Adipose tissue (tissue), 3 donors: ENCODE results near the gene NFKBIE. TPM values are rescaled to one million over a fixed set of nuclear protein-coding genes. Genes with fewer than 3 reads are reported as not detected.

Experiments used
- H3K27ac ChIP-seq: one replicate; pipeline ENCODE4 v1.5.1; 2013; ENCODE audit warnings: low read depth, low read length
- WGBS, 3 donors: extraction: QIAGEN DNeasy Blood & Tissue Kit; methylation state at CpG; one replicate each; pipeline ENCODE4 v1.1.7; 2013; 5-methylcytosine and 5-hydroxymethylcytosine counted together
- polyA plus RNA-seq, 3 donors: library from polyadenylated mRNA; stranded (reverse); fragments of 200-250 nt; gene quantifications; one replicate each; pipeline ENCODE4 v1.2.3, GENCODE V29; 2013
- donor health status: healthy with polysubstance abuse.
- donor health status: Bipolar disorder and iron deficiency.
- donor health status: healthy.

The NFKBIE gene
- polyA plus RNA-seq, 3 donors = 3.1 to 9.8 (median 4.9) TPM

DNA sequence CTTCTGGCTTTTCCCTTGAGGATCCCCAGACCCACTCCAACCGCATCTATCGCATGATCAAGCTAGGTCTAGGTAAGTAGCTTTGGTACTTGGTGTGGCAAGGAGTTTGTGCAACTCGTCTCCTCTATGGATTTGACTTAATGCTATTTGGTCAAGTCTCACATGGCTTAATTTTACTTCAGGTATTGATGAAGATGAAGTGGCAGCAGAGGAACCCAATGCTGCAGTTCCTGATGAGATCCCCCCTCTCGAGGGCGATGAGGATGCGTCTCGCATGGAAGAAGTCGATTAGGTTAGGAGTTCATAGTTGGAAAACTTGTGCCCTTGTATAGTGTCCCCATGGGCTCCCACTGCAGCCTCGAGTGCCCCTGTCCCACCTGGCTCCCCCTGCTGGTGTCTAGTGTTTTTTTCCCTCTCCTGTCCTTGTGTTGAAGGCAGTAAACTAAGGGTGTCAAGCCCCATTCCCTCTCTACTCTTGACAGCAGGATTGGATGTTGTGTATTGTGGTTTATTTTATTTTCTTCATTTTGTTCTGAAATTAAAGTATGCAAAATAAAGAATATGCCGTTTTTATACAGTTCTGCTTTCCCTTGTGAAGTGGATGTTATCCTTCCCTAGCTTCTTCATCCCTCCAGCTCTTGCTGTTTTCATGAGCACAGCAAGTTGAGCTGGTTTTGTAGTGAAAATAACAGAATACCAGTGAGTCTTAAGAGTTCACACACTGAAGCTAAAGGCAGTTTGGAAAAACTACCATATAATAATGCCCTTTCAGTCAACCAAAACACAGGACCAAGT lies 11.8 kb downstream of the NFKBIE start:
- WGBS, 3 donors = 67 to 70% (median 70%) methylated on average over 10 of the region's 10 CpGs
- no peak overlapping the region for H3K27ac ChIP-seq

- H3K27ac ChIP-seq = no peak overlapping the region
- WGBS, 3 donors = 90 to 93% (median 92%) methylated on average over 14 of the region's 14 CpGs
Measured at GRCh38 chr6:44251576-44252524, 13.5 kb downstream of the NFKBIE start.

- 65 to 80% (median 80%) methylated on average over 3 of the region's 3 CpGs for WGBS, 3 donors
- H3K27ac ChIP-seq = no peak overlapping the region
Measured at GRCh38 chr6:44250718-44251123, 14.6 kb downstream of the NFKBIE start.

GRCh38 chr6:44250067-44250717 lies 15.2 kb downstream of the NFKBIE start:
- 59 to 65% (median 64%) methylated on average over 5 to 6 of the region's 6 CpGs for WGBS, 3 donors
- no peak overlapping the region for H3K27ac ChIP-seq

DNA sequence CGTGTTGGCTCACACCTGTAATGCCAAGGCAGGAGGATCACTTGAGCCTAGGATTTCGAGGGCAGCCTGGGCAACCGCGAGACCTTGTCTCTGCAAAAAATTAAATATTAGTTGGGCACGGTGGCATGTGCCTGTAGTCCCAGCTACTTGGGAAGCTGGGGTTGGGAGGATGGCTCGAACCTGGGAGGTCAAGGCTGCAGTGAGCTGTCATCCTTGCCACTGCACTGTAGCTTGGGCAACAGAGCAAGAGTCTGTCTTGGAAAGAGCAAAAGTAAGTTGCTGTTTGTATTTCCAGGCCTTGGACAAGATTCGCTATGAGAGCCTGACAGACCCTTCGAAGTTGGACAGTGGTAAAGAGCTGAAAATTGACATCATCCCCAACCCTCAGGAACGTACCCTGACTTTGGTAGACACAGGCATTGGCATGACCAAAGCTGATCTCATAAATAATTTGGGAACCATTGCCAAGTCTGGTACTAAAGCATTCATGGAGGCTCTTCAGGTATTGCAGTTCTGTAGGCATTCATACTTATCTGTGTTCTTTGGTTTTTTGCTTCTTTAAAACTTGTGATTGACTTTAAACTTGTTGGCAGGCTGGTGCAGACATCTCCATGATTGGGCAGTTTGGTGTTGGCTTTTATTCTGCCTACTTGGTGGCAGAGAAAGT lies 16.1 kb downstream of the NFKBIE start:
- no peak overlapping the region for H3K27ac ChIP-seq
- 40 to 85% (median 77%) methylated on average over 9 of the region's 9 CpGs for WGBS, 3 donors

GRCh38 chr6:44248579-44248978 lies 16.8 kb downstream of the NFKBIE start:
- H3K27ac ChIP-seq = no peak overlapping the region
- WGBS, 3 donors = 8 to 54% (median 43%) methylated on average over 1 of the region's 1 CpG

GRCh38 chr6:44247338-44248302 lies 17.7 kb downstream of the NFKBIE start:
- WGBS, 3 donors = 0 to 1% (median 0%) methylated on average over 39 to 52 of the region's 52 CpGs
- peak overlapping the region; percentile 53 for H3K27ac ChIP-seq

DNA sequence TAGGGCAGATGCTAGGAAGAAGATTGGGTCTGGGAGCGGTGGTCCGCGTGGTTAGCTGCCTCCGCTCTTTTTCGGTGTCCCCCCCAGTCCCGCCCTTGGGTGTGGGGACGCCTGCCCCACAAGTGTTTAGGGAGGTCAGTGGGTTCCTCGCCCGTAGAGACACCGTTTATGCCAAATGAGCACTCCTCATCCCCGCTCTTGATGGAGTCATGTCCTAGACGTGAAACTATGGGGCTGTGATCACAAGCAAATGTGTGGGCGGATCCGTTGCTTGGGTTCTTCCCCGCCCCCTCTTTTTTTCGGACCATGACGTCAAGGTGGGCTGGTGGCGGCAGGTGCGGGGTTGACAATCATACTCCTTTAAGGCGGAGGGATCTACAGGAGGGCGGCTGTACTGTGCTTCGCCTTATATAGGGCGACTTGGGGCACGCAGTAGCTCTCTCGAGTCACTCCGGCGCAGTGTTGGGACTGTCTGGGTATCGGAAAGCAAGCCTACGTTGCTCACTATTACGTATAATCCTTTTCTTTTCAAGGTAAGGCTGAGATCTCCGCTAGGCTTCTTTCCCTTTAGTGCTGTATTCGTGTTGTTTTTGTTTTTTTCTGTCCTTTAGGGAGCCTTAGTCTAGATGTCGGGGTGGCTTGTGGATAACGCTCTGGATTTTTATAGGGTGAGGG lies 18.6 kb downstream of the NFKBIE start, which contains the start of gene HSP90AB1:
Gene HSP90AB1 (plus strand): TSS at position 439 of the 675 bp plus-strand sequence. CDS start 1,529 bp downstream, outside the sequence.
- peak within 1 kb of the TSS; percentile 86 for H3K27ac ChIP-seq
- WGBS, 3 donors = 0 to 1% (median 1%) methylated on average over 34 of the region's 34 CpGs

DNA sequence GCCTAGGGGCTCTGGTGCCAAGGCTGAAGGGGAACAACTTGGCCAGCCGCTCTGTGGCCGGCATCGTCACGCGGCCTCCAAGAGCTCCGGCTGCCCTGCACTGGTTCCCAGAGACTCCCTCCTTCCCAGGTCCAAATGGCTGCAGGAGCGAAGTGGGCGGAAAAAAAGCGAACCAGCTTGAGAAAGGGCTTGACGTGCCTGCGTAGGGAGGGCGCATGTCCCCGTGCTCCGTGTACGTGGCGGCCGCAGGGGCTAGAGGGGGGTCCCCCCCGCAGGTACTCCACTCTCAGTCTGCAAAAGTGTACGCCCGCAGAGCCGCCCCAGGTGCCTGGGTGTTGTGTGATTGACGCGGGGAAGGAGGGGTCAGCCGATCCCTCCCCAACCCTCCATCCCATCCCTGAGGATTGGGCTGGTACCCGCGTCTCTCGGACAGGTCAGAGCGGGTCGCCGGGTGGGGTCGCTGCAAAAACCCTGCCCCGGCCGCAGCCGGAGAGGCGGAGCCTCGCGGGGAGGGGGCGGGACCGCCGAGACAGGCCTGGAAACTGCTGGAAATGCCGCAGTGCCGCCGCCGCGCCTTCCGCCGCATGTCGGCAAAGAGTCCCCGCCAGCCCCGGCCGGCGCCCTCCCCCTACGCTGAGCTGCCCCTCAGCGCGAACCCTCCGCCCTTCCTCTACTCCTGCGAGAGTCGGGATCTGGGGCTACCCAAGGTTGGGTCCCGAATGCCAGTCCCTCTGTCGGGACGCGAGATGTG lies 19.3 kb downstream of the NFKBIE start:
- 0 to 1% (median 0%) methylated on average over 59 to 62 of the region's 62 CpGs for WGBS, 3 donors
- H3K27ac ChIP-seq = peak overlapping the region; percentile 86

- WGBS, 3 donors = 68 to 77% (median 74%) methylated on average over 12 of the region's 12 CpGs
- H3K27ac ChIP-seq = no peak overlapping the region
Measured at GRCh38 chr6:44245391-44245911, 19.9 kb downstream of the NFKBIE start.

DNA sequence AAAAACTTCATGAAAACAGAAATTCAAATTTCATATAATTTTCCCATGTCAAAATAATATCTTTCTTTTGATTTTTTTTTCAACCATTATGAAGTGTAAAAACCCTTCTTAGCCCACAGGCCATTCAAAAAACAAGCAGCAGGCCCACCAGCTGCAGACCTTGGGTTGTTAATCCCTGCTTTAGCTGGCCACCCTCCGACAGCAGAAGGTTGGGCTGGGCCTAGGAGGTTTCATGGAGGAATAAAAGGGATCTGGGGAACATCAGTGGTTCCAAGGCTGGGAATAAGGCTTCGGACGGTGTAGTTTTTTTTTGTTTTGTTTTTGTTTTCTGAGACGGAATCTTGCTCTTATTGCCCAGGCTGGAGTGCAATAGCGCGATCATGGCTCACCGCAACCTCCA lies 22.0 kb downstream of the NFKBIE start:
- no peak overlapping the region for H3K27ac ChIP-seq
- WGBS, 3 donors = 92 to 94% (median 94%) methylated on average over 7 of the region's 7 CpGs

GRCh38 chr6:44238687-44239350 lies 26.5 kb downstream of the NFKBIE start:
- WGBS, 3 donors = 84 to 87% (median 86%) methylated on average over 7 of the region's 7 CpGs
- H3K27ac ChIP-seq = no peak overlapping the region

GRCh38 chr6:44237813-44238433 lies 27.4 kb downstream of the NFKBIE start:
- H3K27ac ChIP-seq = peak overlapping the region; percentile 84
- WGBS, 3 donors = 1 to 2% (median 2%) methylated on average over 42 of the region's 42 CpGs

DNA sequence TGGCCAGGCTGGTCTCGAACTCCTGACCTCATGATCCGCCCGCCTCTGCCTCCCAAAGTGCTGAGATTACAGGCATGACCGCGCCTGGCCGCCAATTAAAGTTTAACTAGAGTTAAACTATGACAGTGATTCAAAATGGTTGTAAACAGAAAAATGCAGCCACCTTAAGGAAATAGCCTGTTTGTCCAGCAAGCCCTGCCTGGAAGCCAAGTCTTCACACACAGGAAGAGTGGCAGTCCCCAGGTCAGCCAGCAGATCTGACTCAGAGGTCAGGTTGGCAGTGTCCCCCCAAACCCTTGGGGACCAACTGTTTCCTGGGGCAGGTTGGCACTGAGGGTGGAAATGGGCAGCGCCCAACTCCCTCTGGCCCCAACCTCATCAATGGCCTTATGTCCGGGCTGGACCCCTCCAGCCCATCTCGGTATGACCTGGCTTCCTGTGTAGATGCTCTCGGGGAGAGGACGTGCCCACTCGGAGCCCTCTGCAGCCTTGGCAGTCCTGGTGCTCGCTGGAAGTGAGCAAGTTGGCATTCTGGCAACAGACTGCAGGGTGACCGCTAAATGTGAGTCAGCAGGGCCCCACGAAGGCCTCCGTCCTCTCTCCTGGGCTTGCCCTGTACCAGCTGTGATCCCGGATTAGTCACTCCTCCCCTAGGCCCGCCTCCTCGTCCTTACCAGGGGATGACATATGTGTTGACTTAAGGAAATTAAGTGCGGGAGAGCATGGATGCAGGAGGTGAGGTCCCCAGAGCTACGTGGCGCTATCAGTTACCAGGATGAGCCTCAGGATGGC lies 28.1 kb downstream of the NFKBIE start:
- peak overlapping the region; percentile 84 for H3K27ac ChIP-seq
- 11 to 33% (median 28%) methylated on average over 22 of the region's 22 CpGs for WGBS, 3 donors
